GM18907 (cell line): ENCODE results near the gene PAQR5.
"Not testable (repeated sequence)": the region's sequence is repeated elsewhere in the genome, so short reads cannot be mapped to it uniquely, and the experiment has no call there.

Experiments used
- ATAC-seq: cut with Tn5 transposase; IDR thresholded peaks from one replicate; pipeline ENCODE4 v1.9.1; 2021; ENCODE audit warnings: mild to moderate bottlenecking, moderate library complexity; ENCODE audit not compliant: unreplicated experiment

Gene PAQR5

DNA sequence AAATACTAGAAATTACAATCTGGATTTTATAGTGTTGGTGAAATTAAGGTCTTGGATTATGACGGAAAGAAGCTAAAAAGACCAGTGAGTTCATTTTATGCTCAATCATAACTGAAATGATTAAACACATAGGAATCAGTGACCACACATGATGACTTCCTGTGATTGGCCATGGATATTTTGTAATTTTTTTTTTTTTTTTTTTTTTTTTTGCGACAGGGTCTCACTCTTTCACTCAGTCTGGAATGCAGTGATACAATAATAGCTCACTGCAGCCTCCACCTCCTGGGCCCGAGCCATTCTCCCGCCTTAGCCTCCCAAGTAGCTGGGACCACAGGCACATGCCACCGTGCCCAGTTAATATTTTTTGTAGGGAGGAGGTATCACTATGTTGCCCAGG is 47.4 kb downstream of the PAQR5 start:
- ATAC-seq: no peak

DNA sequence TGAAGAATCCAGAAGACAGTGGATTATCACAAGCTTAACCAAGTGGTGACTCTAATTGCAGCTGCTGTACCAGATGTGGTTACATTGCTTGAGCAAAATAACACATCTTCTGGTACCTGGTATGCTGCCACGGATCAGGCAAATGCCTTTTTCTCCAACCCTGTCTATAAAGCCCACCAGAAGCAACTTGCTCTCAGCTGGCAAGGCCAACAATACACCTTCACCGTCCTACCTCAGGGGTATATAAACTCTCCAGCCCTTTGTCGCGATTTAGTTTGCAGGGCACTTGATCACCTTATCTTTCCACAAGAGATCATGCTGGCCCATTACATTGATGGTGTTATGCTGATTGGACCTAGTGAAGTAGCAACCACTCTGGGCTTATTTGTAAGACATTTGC is 52.6 kb downstream of the PAQR5 start:
- ATAC-seq: no peak

DNA sequence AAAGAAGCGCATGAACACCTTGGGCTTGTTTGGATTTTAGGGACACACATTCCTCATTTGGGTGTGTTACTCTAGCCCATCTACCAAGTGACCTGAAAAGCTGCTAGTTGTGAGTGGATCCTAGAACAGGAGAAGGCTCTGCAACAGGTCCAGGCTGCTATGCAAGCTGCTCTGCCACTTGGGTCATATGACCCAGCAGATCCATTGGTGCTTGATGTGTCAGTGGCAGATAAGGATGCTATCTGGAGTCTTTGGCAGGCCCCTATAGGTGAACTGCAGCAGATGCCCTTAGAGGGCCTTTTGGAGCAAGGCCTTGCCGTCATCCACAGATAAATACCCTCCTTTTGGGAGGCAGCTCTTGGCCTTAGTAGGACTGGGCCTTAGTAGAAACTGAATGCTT is 53.2 kb downstream of the PAQR5 start:
- no peak for ATAC-seq

DNA sequence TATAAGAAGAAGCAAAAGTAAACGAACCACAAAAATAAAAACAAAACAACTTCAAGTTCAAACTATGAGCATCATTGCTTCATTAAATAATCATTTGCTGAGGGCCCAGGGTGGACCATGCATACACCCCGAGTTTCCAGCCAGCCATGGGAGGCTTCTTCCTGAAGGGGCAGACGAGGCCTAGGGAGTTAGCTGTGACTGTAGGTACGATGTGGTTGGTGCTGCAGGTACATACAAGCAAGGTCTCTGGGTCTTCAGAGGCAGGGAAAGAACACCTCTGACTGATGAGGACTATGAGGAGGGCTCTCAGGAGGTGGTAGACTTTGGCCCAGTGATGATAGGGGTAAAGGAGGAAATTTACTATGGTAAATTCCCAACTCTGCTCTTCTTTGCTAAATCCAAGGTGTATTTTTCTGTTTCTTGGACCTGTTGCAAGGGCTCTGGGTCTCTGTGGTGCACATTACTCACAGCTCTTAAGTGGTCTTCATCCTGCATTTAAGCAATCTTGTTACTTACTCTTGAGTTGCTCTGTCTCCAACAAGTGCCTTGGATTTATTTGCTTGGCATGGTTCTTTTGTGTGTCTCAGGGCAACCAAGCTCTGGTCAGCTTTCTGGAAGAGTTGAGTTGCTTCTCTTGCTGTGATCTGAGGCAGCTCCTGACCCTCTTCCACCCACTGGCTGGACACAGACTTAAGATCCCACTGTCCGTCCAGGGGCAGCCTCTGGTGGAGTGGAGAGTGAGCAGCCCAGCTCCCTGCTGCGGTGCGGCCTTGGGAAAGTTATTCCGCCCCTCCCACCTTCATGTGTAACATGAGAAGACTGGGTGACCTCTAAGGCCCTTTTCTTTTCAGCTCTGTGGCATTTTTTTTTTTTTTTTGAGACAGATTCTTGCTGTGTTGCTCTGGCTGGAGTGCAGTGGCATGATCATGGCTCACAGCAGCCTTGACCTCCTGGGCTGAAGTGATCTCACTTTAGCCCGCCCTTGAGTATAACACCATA is 59.4 kb downstream of the PAQR5 start:
- no peak for ATAC-seq

DNA sequence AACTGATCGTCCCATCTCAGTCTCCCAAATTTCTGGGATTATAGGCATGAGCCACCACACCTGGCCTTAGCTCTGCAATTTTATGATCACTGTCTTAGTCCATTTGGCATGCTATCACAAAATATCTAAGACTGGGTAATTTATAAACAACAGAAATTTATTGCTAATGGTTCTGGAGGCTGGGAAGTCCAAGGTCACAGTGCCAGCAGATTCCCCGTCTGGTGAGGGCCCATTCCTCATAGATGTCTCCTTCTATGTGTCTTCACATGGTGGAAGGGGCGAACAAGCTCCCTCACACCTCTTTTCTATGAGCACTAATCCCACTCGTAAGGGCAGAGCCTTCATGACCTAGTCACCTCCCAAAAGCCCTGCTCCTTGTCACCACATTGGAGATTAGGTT is 60.1 kb downstream of the PAQR5 start:
- no peak for ATAC-seq

DNA sequence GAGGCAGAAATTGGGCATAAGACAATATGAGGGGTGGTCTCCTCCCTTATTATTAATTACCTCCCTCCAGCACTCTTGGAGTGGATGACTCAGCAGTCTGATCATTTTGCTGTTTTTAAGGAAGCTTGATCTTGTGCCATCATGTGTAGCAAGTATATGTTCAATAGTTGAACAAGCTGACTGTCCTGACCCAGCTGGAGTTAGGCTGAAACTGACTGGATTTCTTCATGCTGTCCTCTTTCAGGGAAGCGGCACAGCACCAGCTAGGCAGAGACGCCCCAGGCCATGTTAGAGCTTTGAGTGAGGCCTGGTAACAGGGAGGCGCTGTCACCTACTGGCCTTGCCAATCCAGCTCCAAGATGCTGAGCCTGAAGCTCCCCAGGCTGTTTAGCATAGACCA is 61.0 kb downstream of the PAQR5 start:
- ATAC-seq: no peak

DNA sequence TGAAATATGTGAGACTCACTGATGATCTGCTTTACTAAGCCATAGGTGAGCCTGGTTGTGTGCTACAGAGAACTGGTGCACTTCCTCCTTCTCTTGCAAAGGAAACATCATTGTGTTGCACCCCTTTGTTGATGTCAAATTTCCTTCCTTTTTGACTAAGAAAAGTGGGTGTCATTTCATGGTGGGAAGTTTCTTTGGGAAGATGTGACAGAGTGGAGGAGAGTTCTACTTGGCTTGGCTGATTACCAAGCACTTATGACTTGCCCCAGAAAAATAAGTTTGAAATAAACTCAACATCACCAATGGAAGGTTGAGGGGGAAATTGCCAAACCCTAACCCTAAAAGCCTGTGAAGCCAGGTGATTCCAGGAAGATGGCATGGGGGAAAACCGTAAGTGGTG is 61.9 kb downstream of the PAQR5 start:
- ATAC-seq: no peak

DNA sequence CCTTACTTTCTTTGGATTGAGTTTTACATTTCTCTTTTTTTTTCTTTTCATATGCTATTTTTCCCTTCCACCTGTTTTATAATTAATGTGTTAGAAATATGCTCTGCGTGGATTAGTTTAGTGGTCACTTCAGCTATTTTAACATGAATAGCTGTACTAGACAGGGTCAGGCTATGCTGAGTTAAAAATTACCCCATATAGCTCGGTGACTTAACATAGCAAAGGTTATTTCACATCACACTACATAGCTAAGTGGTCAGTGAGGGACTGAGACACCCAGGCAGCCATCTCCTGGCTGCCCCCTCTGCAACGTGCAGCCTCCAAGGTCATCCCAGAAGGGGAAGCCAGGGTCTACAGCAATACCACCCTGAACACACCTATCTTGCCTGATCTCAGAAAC is 68.5 kb downstream of the PAQR5 start:
- ATAC-seq: no peak

DNA sequence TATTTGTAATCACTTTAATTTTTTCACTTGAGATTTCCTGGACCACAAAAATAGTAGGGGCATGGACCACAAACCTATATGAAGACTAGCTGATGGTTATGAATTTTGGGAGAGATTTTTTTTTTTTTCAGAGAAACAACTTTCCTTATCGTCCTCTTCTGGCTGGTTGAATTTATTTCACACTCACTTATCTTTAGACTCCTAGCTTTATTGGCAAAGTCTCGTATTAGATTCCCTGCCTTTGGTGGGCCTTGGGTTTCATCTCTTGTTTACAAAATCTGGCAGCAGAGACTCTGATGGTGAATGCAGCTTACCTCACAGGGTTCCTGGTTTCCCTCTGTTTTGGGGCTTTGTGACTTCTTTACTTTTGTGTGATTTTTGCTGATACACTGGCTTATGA is 70.9 kb downstream of the PAQR5 start:
- no peak for ATAC-seq

DNA sequence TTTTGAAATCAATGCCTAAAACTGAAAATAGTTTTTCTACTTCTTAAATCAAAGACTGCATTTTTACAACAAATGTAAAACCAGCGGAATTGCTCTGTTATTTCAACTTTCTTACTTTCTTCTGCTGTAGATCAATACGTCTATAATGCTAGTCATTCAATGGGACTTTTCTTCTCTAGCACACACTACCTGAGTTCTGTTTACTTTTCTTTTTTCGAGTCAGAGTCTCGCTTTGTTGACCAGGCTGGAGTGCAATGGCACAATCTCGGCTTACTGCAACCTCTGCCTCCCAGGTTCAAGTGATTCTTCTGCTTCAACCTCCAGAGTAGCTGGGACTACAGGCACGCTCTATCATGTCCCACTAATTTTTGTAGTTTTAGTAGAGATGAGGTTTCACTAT is 74.7 kb downstream of the PAQR5 start:
- ATAC-seq: no peak

DNA sequence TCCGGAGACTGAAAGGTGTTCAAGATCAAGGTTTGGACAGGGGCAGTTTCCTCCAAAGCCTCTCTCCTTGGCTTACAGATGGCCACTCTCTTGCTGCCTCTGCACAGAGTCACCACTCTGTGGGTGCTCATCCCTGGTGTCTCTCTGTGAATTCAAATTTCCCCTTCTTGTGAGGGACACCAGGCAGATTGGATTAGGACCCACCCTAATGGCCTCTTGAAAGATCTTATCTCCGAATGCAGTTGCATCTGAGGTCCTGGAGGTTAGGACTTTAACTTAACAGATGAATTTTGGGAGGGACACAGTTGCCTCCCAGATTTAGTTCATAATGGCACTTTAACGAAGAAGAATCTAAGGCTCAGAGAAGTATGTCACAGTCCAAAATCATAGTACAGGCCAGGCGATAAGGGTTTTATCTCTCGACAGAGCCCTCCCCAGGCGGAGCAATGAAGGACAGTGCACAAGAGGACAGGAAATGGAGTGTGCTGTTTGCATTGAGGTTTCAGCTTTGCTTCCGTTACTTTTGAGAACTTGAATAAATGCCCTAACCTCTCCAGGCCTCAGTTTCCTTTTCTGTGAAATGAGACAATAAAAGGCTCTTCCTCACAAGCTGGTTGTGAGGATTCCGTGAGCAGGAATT is 76.6 kb downstream of the PAQR5 start:
- no peak for ATAC-seq

DNA sequence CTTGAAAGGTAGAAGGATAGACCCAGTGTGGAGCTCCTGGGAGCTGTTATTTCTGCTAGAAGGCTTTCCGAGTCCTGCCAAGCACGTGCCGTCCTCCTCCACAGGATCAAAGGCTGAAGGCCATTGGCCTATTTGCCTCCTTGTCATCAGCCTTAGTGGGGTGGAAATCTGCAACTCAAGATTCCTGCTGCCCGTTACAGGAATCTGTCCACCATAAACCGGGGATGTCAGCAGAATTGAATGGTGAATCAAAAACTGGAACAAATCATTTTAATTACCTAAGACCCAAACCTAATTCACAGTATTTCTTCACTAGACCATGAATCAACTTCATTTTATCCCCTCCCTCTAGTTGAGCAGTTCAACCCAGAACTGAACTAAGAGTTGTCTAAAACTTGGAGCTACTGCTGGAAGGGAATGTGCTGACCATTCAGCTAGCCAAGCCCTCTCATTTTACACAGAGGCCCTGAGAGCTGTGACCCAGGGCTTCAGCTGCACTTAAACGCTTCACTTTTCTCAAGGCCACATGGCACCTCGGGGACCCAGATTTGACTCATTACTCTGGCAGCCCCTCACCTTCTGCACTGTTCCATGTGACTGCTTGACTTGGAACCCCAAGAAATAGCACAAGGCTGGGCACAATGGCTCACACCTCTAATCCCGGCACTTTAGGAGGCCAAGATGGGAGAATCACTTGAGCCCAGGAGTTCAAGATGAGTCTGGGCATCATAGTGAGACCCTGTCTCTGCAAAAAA is 78.7 kb downstream of the PAQR5 start:
- ATAC-seq: no peak

DNA sequence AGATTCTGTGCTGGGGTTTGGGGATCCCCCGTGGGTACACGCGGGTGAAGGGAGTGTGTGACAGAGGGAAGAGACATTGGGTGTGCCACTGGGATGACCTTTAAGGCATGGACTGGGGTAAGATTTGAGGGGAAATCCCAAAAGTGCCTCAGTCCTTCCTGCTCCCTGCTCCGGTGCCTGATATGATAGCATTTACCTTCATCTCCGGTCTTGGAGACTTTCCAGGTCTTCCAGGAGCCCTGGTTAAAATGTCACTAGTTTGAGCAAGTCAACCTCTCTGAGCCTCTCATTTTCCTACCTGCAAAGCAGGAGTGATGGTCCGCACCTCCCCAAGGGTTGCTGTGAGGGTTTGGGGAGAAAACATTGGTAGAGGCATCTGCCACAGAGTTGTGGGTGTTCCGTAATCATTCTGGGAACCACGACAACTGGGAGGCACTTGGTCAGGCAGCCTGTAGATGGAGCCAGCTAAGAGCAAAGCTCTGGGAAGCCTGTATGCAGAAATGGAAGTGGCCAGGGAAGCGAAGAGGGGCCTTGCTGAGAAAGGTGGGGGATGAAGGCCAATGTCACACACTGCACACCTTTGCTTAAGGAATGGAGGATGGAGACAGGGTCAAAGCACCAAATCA is 81.5 kb downstream of the PAQR5 start:
- no peak for ATAC-seq

DNA sequence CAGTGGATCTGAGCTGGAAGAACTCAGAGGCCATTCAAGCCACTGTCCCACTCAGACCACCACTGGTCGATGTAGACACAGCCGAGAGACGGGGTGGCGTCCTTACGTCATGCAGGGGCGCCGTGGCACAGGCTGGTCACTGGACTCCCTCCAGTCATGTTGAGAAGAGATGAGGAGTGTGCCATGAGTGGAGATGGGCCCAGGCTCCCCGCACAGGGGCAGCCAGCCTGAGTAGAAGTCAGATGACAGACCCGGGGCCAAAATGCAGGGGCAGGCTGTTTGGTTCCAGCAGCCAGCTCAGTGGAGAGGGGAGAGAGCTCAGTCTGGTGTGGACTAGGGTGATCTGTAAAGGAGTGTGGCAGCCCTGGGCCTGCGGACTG is 82.0 kb downstream of the PAQR5 start:
- ATAC-seq: no peak

DNA sequence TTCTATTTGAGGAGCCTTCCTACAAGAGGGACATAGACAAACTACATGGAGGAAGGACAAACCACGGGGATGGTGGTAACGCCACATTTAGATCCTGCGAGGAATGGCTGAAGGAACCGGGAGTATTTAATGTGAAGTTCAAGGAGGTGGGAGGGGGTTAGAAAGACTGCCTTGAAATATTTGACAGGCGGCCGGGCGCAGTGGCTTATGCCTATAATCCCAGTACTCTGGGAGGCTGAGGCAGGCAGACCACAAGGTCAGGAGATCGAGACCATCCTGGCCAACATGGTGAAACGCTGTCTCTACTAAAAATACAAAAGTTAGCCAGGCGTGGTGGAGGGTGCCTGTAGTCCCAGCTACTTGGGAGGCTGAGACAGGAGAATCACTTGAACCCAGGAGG is 83.5 kb downstream of the PAQR5 start:
- ATAC-seq: not testable (repeated sequence)

DNA sequence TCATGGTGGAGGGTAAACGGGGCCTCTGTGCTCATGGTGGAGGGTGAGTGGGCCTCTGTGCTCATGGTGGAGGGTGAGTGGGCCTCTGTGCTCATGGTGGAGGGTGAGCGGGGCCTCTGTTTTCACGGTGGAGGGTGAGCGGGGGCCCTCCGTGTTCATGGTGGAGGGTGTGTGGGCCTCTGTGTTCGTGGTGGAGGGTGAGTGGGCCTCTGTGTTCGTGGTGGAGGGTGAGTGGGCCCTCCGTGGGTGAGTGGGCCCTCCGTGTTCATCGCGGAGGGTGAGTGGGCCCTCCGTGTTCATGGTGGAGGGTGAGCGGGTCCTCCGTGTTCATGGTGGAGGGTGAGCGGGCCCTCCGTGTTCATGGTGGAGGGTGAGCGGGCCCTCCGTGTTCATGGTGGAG is 85.4 kb downstream of the PAQR5 start:
- not testable (repeated sequence) for ATAC-seq

DNA sequence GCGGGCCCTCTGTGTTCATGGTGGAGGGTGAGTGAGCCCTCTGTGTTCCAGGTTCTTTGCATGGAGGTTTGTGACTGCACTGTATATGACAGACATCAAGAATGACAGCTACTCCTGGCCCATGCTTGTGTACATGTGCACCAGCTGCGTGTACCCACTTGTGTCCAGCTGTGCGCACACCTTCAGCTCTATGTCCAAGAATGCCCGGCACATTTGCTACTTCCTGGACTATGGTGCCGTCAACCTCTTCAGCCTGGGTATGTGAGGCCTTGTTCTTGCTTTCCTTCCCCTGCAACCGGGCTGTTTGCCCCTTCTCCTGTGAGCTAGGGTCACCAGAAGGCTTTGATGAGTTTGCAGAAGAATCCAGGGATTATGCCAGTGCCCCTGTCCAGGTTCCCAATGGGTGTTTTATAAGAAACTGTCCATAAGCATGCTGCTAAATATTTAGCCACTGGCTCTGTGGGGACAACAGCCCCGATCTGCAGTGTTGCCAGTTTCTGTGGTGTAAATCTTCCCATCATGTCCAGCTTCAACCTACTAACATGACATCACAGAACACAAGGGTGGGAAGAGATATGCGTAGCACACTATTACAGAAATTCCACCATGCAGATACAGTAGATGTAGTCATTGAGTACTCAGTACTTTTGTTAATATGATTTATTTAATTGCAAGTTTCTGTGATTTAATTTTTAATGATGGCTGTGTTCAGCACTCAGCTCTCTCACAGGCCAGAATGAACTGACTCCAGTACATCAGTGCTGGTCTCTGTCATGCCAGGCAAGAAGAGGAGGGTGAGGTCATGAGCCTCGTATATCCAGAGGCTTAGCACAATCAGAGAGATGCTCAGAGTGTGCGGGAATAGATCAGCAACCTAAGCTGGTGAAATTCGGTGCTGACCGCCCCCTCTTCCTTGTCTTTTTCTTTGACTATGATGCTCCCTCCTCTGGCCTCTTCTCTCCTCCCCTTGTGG is 86.2 kb downstream of the PAQR5 start:
- ATAC-seq: no peak

DNA sequence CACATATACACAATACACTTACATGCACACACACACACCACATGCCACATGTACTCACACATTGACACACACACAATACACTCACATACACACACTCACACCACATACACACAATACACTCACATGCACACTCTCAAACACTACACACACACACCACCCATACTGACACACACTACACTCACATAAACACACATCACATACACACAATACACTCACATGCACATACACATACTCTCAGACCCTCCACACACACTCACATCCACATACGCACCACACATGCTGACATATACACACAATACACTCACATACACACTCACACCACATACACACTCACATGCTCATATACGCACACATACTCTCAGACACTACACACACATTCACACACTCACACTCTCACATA is 87.1 kb downstream of the PAQR5 start:
- no peak for ATAC-seq

DNA sequence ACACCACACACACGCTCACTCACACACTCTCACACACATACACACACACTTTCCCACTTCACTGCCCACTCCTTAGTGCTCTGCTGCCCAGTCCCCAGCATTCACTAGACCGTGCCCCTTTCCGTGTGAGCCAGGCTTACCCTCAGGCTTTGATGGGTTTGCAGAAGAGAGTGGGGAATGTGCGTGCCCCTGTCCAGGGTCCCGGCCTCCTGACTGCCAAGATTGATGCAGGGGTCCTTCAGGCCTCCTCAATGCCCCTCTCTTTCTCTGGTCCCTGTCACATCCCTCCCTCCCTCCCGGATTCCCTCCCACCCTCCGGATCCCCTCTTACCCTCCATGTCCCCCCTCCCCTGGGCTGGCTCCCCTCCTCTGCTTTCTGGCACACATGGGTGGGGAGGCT is 87.6 kb downstream of the PAQR5 start:
- ATAC-seq: no peak

DNA sequence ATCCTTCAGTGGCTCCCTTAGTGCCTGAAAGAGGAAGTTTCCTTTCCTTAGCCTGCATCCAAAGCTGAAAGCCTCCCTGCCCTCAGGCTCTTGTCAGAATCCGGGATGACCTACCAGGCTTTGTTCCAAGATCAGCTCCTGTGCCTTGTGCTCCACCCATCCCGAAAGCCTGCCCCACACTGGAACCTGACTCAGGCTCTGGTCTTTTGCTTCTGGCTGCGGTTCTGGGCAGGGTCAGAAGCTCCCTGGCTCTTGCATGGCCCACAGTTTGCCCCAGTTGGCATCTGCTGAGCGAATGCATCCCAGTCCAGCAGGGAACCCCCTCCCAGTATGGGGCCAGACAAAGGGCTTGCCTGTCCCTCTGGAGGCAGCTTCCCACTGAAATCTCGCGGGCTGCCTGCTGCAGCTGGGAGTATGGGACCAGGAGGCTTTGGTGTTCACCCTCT is 89.6 kb downstream of the PAQR5 start:
- ATAC-seq: no peak
